ENCODE measurements around the gene RIN3.

- TF ChIP-seq CTCF (IDR thresholded peaks at IDR 0.05; ENCODE audit: low read depth, low read length) (no peak), POLR2A (IDR thresholded peaks at IDR 0.05; ENCODE audit: extremely low read depth, insufficient read length) (no peak)
Observed at GRCh38 chr14:92656306-92657081, 142.9 kb downstream of the RIN3 start.

All from NB4 (cell line).